Progenitor cell of endocrine pancreas (in vitro differentiated cells): ENCODE data around the gene C2orf81. TPM values are rescaled to one million over a fixed set of nuclear protein-coding genes. Genes with fewer than 3 reads are reported as not detected.
A peak's percentile ranks its signal among the peaks of the same experiment; 100 is the strongest.
"Not testable (repeated sequence)": the region's sequence is repeated elsewhere in the genome, so short reads cannot be mapped to it uniquely, and the experiment has no call there.

ENCODE experiments used
- DNase-seq: peaks from one replicate; pipeline ENCODE4 v3.0.0; 2021; ENCODE audit warnings: low spot score; ENCODE audit not compliant: unreplicated experiment
- H3K27ac Mint-ChIP-seq: 2 replicates; pipeline ENCODE4 v1.8.0; 2021; ENCODE audit warnings: mild to moderate bottlenecking, moderate library complexity, mixed read lengths
- H3K27me3 Mint-ChIP-seq: 2 replicates; pipeline ENCODE4 v1.8.0; 2021; ENCODE audit warnings: mixed read lengths
- H3K36me3 Mint-ChIP-seq: 2 replicates; pipeline ENCODE4 v1.8.0; 2022; ENCODE audit warnings: mixed read lengths; ENCODE audit not compliant: insufficient read depth
- H3K4me1 Mint-ChIP-seq: 2 replicates; pipeline ENCODE4 v1.8.0; 2021; ENCODE audit warnings: low read depth, mixed read lengths
- H3K4me3 Mint-ChIP-seq: 2 replicates; pipeline ENCODE4 v1.8.0; 2021; ENCODE audit warnings: low read depth, mild to moderate bottlenecking, moderate library complexity, mixed read lengths
- H3K9me3 Mint-ChIP-seq: 2 replicates; pipeline ENCODE4 v1.8.0; 2021; ENCODE audit warnings: low read depth, mixed read lengths
- CTCF ChIP-seq: fragments of 200-600 bp; sonication (generic); IDR thresholded peaks from one replicate; pipeline ENCODE4 v1.5.0; 2021; ENCODE audit warnings: antibody characterized with exemption, mild to moderate bottlenecking; ENCODE audit not compliant: unreplicated experiment
- long read RNA-seq: library from polyadenylated mRNA; unstranded; transcript quantifications from one replicate; pipeline ENCODE4 v2.0.0, GENCODE V29; 2020
- total RNA-seq: library from RNA; stranded (reverse); gene quantifications from 2 replicates; pipeline ENCODE4 v1.2.1, GENCODE V29; 2021

The C2orf81 gene
- total RNA-seq: 11.3 and 13.4 TPM in 2 replicates
- long read RNA-seq, partial matches to known transcripts: 3 of 7 reads
- long read RNA-seq, other reads (novel, unspliced or antisense): 2 of 7 reads

- Mint-ChIP-seq H3K9me3 (no peaks in the 10 kb centered on the region), H3K27me3 (peaks cover 4% of the 10 kb centered on the region), H3K4me1 (peaks cover 7% of the 10 kb centered on the region), H3K36me3 (peaks cover 5% of the 10 kb centered on the region), H3K27ac (peak within 1 kb of the TSS; percentile 92), H3K4me3 (peak within 1 kb of the TSS; percentile 94)
- no peak for TF ChIP-seq CTCF
- DNase-seq: peak; percentile 86
Observed at GRCh38 chr2:74421221-74421870, at the start of gene C2orf81, which contains the start of gene WDR54. TSS of gene C2orf81 (minus strand) at chr2:74421619. CDS start at chr2:74421560, 59 bp downstream. TSS of gene WDR54 (plus strand) at chr2:74421730. CDS start at chr2:74422154, 424 bp downstream.

GRCh38 chr2:74470742-74471141 is 49.3 kb upstream of the C2orf81 start:
- H3K27me3 Mint-ChIP-seq, H3K36me3 Mint-ChIP-seq, DNase-seq, H3K9me3 Mint-ChIP-seq, H3K27ac Mint-ChIP-seq: not testable (repeated sequence)
- H3K4me3 Mint-ChIP-seq: peak overlapping the region; percentile 61
- H3K4me1 Mint-ChIP-seq: peaks cover 17% of the 10 kb centered on the region

GRCh38 chr2:74464406-74464805 is 43.0 kb upstream of the C2orf81 start:
- Mint-ChIP-seq H3K9me3 (no peaks in the 10 kb centered on the region), H3K4me1 (peaks cover 15% of the 10 kb centered on the region), H3K4me3 (peak overlapping the region; percentile 98), H3K36me3 (peaks cover 1% of the 10 kb centered on the region), H3K27ac (peak overlapping the region; percentile 33), H3K27me3 (no peaks in the 10 kb centered on the region)
- TF ChIP-seq CTCF: no peak
- DNase-seq: no peak

GRCh38 chr2:74462786-74463105 is 41.3 kb upstream of the C2orf81 start:
- peaks cover 1% of the 10 kb centered on the region for H3K36me3 Mint-ChIP-seq
- H3K27ac Mint-ChIP-seq: peak overlapping the region; percentile 69

GRCh38 chr2:74462054-74462785 is 40.8 kb upstream of the C2orf81 start:
- Mint-ChIP-seq H3K9me3 (no peaks in the 10 kb centered on the region), H3K27ac (no peak overlapping the region), H3K4me1 (peaks cover 20% of the 10 kb centered on the region), H3K4me3 (no peak overlapping the region), H3K27me3 (no peaks in the 10 kb centered on the region), H3K36me3 (peaks cover 1% of the 10 kb centered on the region)
- TF ChIP-seq CTCF: no peak
- no peak for DNase-seq

More at GRCh38 chr2:74462786-74463105, 41.3 kb upstream of the C2orf81 start:
- H3K9me3 Mint-ChIP-seq: no peaks in the 10 kb centered on the region
- no peaks in the 10 kb centered on the region for H3K27me3 Mint-ChIP-seq
- DNase-seq: no peak
- peaks cover 19% of the 10 kb centered on the region for H3K4me1 Mint-ChIP-seq
- no peak for TF ChIP-seq CTCF
- peak overlapping the region; percentile 37 for H3K4me3 Mint-ChIP-seq
